ENCODE results near the gene GNB2.
A peak's percentile ranks its signal among the peaks of the same experiment; 100 is the strongest.

DNA sequence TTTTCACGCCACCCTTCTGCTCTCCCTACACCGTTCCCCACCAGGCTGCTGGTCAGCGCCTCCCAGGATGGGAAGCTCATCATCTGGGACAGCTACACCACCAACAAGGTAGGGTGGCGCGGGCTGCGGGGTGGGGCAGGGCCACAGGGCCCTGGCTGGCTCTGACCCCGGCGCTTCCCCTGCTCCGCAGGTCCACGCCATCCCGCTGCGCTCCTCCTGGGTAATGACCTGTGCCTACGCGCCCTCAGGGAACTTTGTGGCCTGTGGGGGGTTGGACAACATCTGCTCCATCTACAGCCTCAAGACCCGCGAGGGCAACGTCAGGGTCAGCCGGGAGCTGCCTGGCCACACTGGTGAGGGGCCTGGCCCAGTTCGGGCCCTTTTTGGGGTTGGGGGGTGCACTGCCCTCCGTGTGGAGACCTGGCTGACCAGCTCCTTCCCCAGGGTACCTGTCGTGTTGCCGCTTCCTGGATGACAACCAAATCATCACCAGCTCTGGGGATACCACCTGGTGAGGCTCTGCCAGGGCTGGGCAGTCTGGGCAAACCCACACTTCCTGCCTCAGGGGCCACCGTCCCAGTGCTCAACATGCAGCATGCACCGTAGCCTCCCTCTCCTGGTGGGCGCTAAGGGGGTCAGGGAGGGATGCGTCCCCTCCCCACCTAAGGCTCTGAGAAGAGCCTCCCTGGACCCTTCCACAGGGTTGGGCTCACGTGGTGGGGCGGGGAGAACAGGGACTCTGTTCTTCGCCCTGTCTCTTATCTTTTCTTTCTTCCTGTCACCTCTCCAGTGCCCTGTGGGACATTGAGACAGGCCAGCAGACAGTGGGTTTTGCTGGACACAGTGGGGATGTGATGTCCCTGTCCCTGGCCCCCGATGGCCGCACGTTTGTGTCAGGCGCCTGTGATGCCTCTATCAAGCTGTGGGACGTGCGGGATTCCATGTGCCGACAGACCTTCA lies 4.0 kb downstream of the GNB2 start:
- TF ChIP-seq, protein P1, sequence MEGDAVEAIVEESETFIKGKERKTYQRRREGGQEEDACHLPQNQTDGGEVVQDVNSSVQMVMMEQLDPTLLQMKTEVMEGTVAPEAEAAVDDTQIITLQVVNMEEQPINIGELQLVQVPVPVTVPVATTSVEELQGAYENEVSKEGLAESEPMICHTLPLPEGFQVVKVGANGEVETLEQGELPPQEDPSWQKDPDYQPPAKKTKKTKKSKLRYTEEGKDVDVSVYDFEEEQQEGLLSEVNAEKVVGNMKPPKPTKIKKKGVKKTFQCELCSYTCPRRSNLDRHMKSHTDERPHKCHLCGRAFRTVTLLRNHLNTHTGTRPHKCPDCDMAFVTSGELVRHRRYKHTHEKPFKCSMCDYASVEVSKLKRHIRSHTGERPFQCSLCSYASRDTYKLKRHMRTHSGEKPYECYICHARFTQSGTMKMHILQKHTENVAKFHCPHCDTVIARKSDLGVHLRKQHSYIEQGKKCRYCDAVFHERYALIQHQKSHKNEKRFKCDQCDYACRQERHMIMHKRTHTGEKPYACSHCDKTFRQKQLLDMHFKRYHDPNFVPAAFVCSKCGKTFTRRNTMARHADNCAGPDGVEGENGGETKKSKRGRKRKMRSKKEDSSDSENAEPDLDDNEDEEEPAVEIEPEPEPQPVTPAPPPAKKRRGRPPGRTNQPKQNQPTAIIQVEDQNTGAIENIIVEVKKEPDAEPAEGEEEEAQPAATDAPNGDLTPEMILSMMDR (IDR thresholded peaks at IDR 0.05 in 8 of 11, conservative IDR thresholded peaks at IDR 0.05 in 3 of 11) = no peak
- peak in 1 of 3 donors; percentile 65 for TF ChIP-seq POLR2AphosphoS5 (IDR thresholded peaks at IDR 0.05)

Data from spleen (tissue), 7 donors.